Neural progenitor cell (in vitro differentiated cells): ENCODE data around the gene PITPNB.

ENCODE experiments used
- CTCF ChIP-seq: fragments of 200-600 bp; sonication (generic); IDR thresholded peaks from 2 replicates; pipeline ENCODE4 v1.5.1; 2017; ENCODE audit warnings: antibody characterized with exemption, mild to moderate bottlenecking
- EZH2 ChIP-seq: fragments of 200-600 bp; sonication (generic); IDR thresholded peaks from 2 replicates; pipeline ENCODE4 v1.6.1; 2017; ENCODE audit warnings: antibody characterized with exemption, mild to moderate bottlenecking, moderate library complexity

DNA sequence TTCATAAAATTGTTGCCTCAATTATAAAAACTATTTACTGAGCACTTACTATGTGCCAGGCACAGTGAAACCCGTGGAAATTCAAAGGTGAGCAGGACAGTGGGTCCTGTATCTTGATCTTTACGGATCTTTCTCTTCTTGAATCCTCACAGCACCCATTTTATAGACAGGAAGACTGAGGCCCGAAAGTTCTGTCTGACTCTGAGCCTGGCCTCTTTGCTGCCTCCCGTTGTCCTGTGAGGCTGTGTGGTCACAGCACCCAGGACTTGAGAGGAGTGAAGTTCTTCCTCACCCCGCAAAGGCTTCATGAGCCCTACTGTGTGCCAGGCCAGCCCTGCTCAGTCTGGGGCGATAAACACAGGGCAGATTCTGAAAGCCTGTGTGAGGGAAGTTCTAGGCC is 104.1 kb downstream of the PITPNB start:
- no peak for TF ChIP-seq EZH2
- no peak for TF ChIP-seq CTCF
